Cortex of kidney (tissue), 1 donor: ENCODE data around the gene SLIT3.
"Not testable (repeated sequence)": the region's sequence is repeated elsewhere in the genome, so short reads cannot be mapped to it uniquely, and the experiment has no call there.

ENCODE experiments used
- DNase-seq: peaks from one replicate; lab custom pipeline; 2025; lab: John Stamatoyannopoulos, UW

The SLIT3 gene

GRCh38 chr5:169142264-169142970, 158.5 kb downstream of the SLIT3 start:
- DNase-seq, result no peak

- DNase-seq, result not testable (repeated sequence)
Measured at GRCh38 chr5:169140215-169140614, 160.7 kb downstream of the SLIT3 start.

GRCh38 chr5:169139480-169140050, 161.4 kb downstream of the SLIT3 start:
- DNase-seq, result no peak

- DNase-seq, result no peak
Measured at GRCh38 chr5:169133531-169133930, 167.4 kb downstream of the SLIT3 start.

GRCh38 chr5:169132302-169132660, 168.7 kb downstream of the SLIT3 start:
- DNase-seq, result no peak

GRCh38 chr5:169131616-169132301, 169.2 kb downstream of the SLIT3 start:
- no peak for DNase-seq

- no peak for DNase-seq
Measured at GRCh38 chr5:169128679-169129078, 172.3 kb downstream of the SLIT3 start.

GRCh38 chr5:169127431-169127830, 173.5 kb downstream of the SLIT3 start:
- DNase-seq, result no peak

- DNase-seq, result no peak
Measured at GRCh38 chr5:169126481-169127021, 174.4 kb downstream of the SLIT3 start.

- no peak for DNase-seq
Measured at GRCh38 chr5:169125571-169125970, 175.4 kb downstream of the SLIT3 start.

GRCh38 chr5:169122951-169123350, 178.0 kb downstream of the SLIT3 start:
- no peak for DNase-seq

GRCh38 chr5:169121630-169122420, 179.1 kb downstream of the SLIT3 start:
- no peak for DNase-seq

- no peak for DNase-seq
Measured at GRCh38 chr5:169119288-169120048, 181.5 kb downstream of the SLIT3 start.

- DNase-seq, result no peak
Measured at GRCh38 chr5:169116961-169117461, 183.9 kb downstream of the SLIT3 start.

- no peak for DNase-seq
Measured at GRCh38 chr5:169115461-169116124, 185.3 kb downstream of the SLIT3 start.

- no peak for DNase-seq
Measured at GRCh38 chr5:169114466-169115065, 186.4 kb downstream of the SLIT3 start.

- no peak for DNase-seq
Measured at GRCh38 chr5:169112016-169112415, 188.9 kb downstream of the SLIT3 start.

- DNase-seq, result no peak
Measured at GRCh38 chr5:169106911-169107706, 193.8 kb downstream of the SLIT3 start.

GRCh38 chr5:169105582-169105981, 195.4 kb downstream of the SLIT3 start:
- DNase-seq, result not testable (repeated sequence)
